ENCODE data around the gene CCDC88C. TPM values are rescaled to one million over a fixed set of nuclear protein-coding genes. Genes with fewer than 3 reads are reported as not detected.

The CCDC88C gene
- total and polyA plus RNA-seq, 2 donors (not counting 3 experiments of a cell fraction or from before 2014, with no cell fraction given) = 11.4 to 52.1 TPM

DNA sequence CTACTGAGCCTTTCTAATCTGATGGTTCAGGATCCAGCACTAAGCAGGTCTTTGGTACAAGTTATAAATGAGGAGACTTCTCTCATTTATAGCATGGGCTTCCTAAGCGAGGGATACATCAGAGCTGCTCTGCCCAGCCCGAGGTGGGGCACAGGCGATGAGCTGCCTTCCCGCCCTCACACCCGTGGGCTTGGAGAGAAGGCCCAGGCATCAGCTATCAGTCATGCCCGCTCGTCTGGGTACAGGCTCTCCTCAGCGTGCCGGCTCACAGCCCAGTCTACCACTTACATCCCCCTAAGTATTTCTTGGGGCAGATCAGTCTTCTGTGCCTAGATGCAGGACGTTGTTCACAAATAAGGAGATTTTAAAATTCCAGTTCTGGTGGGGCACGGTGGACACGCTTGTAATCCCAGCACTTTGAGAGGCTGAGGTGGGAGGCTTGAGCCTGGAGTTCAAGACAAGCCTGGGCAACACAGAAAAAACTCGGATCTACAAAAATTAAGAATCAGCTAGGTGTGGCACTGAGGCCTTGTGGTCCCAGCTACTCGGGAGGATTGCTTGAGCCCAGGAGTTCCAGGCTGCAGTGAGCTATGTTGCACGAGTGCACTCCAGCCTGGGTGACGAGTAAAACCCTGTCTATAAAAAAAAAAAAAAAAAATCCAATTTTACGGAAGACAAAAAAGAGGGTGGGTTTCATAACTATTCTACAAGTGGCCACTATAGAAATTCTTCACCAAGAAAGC is 57.0 kb downstream of the CCDC88C start:
- TF ChIP-seq JUN (IDR thresholded peaks at IDR 0.05; ENCODE audit: borderline replicate concordance, insufficient read depth, insufficient read length, low read depth) (no peak), GATA2 (IDR thresholded peaks at IDR 0.05; ENCODE audit: insufficient read depth, insufficient read length, low read depth, low read length) (no peak), CTCF (IDR thresholded peaks at IDR 0.05; ENCODE audit: extremely low read depth in 1 of 2, insufficient read depth in 1 of 2, low read depth in 1 of 2, low read length in 2 of 2) (no peak), POLR2A (IDR thresholded peaks at IDR 0.05; ENCODE audit: low read depth, low read length) (no peak), EZH2 (IDR thresholded peaks at IDR 0.05; ENCODE audit: borderline replicate concordance, low read depth, low read length, severe bottlenecking) (no peak), MYC (IDR thresholded peaks at IDR 0.05; ENCODE audit: low read depth, low read length) (no peak), POLR2AphosphoS5 (IDR thresholded peaks at IDR 0.05; ENCODE audit: insufficient read depth, low read depth, low read length) (no peak), FOS (IDR thresholded peaks at IDR 0.05; ENCODE audit: borderline replicate concordance, insufficient read depth, low read length) (no peak)
- TF ChIP-seq, protein P1, sequence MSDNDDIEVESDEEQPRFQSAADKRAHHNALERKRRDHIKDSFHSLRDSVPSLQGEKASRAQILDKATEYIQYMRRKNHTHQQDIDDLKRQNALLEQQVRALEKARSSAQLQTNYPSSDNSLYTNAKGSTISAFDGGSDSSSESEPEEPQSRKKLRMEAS (IDR thresholded peaks at IDR 0.05; ENCODE audit: insufficient read depth, insufficient read length) = no peak
- intact Hi-C loops (cut with micrococcal nuclease) = no loop called here
- Histone ChIP-seq H3K4me1 (ENCODE audit: control insufficient read depth, extremely low read depth, insufficient read depth, low read length) (peaks cover 7% of the 10 kb centered on the region), H4K20me1 (replicated peaks; ENCODE audit: control insufficient read depth, extremely low read depth, insufficient read depth, low read length) (no peaks in the 10 kb centered on the region), H3K79me2 (ENCODE audit: control insufficient read depth, insufficient read depth, low read length) (no peaks in the 10 kb centered on the region), H3K9ac (replicated peaks; ENCODE audit: extremely low read depth, insufficient read depth, low read length) (no peak overlapping the region), H3K9me1 (replicated peaks; ENCODE audit: control insufficient read depth, extremely low read depth, insufficient read depth, low read length) (no peaks in the 10 kb centered on the region), H3K4me3 (replicated peaks in 1 of 3; ENCODE audit: insufficient read depth in 1 of 3, low read depth in 1 of 3, low read length in 3 of 3) (no peak overlapping the region), H2AFZ (ENCODE audit: low read depth, low read length) (no peak overlapping the region), H3K4me2 (ENCODE audit: insufficient read depth, low read length) (no peak overlapping the region), H3K36me3 (ENCODE audit: control insufficient read depth in 2 of 2, extremely low read depth in 1 of 2, insufficient read depth in 2 of 2, low read length in 2 of 2) (peaks cover 0 to 2% of the 10 kb centered on the region in 2 experiments), H3K27me3 (ENCODE audit: control insufficient read depth in 2 of 2, insufficient read depth in 2 of 2, low read length in 2 of 2) (no peaks in the 10 kb centered on the region), H3K9me3 (replicated peaks; ENCODE audit: control insufficient read depth, insufficient read depth, low read length) (no peaks in the 10 kb centered on the region), H3K27ac (ENCODE audit: insufficient read depth, low read depth, low read length) (no peak overlapping the region)
- POLR2A ChIA-PET = interaction anchor here (0.6 kb wide), 1 partner anchor 95 kb away, joined by 8 read pairs; no protein-coding TSS in a partner anchor
- DNase-seq (ENCODE audit: low read depth, low spot score) (no peak), FAIRE-seq (no peak)
- CTCF ChIA-PET = interaction anchor here (0.9 kb wide), 1 partner anchor 37 kb away, joined by 3 read pairs; no protein-coding TSS in a partner anchor
- no TSS peak for BruUV-seq (replicated peaks)
- dilution Hi-C loops (cut with MboI; ENCODE audit: extremely low pct_ligation_motif_present, low sequenced_read_pairs) = no loop called here

All from endothelial cell of umbilical vein (primary cell).